ENCODE results near the gene SGO1. TPM values are rescaled to one million over a fixed set of nuclear protein-coding genes. Genes with fewer than 3 reads are reported as not detected.

SGO1 gene
- total and polyA plus RNA-seq, 10 donors = 1.9 to 5.7 (median 3.1) TPM

DNA sequence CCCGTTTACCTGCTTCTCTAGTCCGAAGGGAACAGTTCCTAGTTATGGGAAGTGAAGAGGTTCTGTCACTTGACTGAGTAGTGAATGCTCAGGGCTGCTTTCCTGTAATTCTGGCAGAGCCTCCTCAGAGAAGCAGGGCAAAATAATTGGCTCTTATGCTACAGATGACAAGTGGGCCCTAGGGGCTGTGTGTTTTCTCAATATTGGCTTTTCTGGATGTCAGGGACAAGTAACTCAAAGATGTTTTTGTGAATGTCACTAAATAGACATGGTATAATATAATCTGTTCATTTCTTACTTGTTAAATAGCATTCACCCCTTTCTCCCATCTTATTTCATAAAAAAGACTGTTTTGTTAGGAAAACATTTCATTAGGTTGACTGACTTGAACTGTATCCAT lies 40.1 kb downstream of the SGO1 start:
- no peak for DNase-seq
- no peak overlapping the region for H3K4me3 ChIP-seq
- H3K36me3 ChIP-seq = peaks cover 0 to 96% (median 38%) of the 10 kb centered on the region in 6 donors
- WGBS, 5 donors = 89 to 96% (median 94%) methylated on average over 2 of the region's 2 CpGs
- H3K27ac ChIP-seq = no peak overlapping the region
- TF ChIP-seq POLR2AphosphoS5 (IDR thresholded peaks at IDR 0.05) (no peak), POLR2A (IDR thresholded peaks at IDR 0.05) (no peak)
- TF ChIP-seq, protein P1, sequence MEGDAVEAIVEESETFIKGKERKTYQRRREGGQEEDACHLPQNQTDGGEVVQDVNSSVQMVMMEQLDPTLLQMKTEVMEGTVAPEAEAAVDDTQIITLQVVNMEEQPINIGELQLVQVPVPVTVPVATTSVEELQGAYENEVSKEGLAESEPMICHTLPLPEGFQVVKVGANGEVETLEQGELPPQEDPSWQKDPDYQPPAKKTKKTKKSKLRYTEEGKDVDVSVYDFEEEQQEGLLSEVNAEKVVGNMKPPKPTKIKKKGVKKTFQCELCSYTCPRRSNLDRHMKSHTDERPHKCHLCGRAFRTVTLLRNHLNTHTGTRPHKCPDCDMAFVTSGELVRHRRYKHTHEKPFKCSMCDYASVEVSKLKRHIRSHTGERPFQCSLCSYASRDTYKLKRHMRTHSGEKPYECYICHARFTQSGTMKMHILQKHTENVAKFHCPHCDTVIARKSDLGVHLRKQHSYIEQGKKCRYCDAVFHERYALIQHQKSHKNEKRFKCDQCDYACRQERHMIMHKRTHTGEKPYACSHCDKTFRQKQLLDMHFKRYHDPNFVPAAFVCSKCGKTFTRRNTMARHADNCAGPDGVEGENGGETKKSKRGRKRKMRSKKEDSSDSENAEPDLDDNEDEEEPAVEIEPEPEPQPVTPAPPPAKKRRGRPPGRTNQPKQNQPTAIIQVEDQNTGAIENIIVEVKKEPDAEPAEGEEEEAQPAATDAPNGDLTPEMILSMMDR (IDR thresholded peaks at IDR 0.05 in 8 of 11, conservative IDR thresholded peaks at IDR 0.05 in 3 of 11) = no peak
- no peaks in the 10 kb centered on the region for H3K4me1 ChIP-seq
- no peaks in the 10 kb centered on the region for H3K27me3 ChIP-seq (replicated peaks in 1 of 7)
- intact Hi-C loops (cut with DNase I; ENCODE audit: low total_unique reads) = no loop called here
- peaks cover 0 to 4% (median 0%) of the 10 kb centered on the region in 8 donors for H3K9me3 ChIP-seq

DNA sequence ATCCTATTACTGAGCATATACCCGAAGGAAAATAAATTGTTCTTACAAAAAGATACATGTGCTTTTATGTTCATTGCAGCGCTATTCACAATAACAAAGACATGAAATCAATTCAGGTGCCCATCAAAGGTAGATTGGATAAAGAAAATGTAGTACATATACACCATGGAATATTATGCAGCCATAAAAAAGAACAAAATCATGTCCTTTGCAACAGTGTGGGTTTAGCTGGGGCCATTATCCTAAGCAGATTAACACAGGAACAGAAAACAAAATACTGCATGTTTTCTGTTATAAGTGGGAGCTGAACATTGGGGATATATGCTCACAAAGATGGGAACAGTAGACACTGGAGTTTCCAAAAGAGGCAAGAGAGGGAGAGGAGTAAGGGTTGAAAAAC lies 42.5 kb downstream of the SGO1 start:
- Histone ChIP-seq H3K27me3 (replicated peaks in 1 of 7) (no peaks in the 10 kb centered on the region), H3K4me1 (no peaks in the 10 kb centered on the region), H3K9me3 (peaks cover 0 to 4% (median 0%) of the 10 kb centered on the region in 8 donors), H3K27ac (no peak overlapping the region), H3K36me3 (peaks cover 0 to 96% (median 40%) of the 10 kb centered on the region in 6 donors), H3K4me3 (no peak overlapping the region)
- intact Hi-C loops (cut with DNase I; ENCODE audit: low total_unique reads) = no loop called here
- WGBS, 5 donors = 97 to 98% (median 97%) methylated on average over 2 of the region's 2 CpGs
- DNase-seq = no peak
- TF ChIP-seq POLR2AphosphoS5 (IDR thresholded peaks at IDR 0.05) = no peak
- TF ChIP-seq POLR2A (IDR thresholded peaks at IDR 0.05) = no peak
- TF ChIP-seq, protein P1 (IDR thresholded peaks at IDR 0.05 in 8 of 11, conservative IDR thresholded peaks at IDR 0.05 in 3 of 11) = no peak

DNA sequence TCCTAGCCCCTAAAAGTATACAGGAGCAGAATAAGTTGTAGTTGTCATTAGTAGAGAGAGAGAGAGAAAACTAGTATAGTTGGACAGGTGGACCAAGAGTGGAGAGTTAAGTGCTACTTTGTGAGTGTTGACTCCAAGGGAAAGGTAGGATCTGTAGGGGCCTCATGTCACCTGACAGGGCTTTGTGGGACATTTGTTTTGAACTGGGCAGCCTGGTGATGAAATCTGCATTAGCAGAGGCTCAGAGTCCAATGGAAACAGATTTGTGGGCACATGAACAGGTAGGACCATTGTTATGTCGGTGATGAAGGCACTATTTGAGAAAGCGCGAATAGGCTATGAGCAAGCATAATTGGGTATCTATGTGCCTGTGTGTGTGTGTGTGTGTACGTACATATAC lies 43.5 kb downstream of the SGO1 start:
- intact Hi-C loops (cut with DNase I; ENCODE audit: low total_unique reads) = no loop called here
- Histone ChIP-seq H3K4me3 (no peak overlapping the region), H3K27ac (no peak overlapping the region), H3K4me1 (no peaks in the 10 kb centered on the region), H3K36me3 (peaks cover 0 to 96% (median 34%) of the 10 kb centered on the region in 6 donors), H3K27me3 (replicated peaks in 1 of 7) (no peaks in the 10 kb centered on the region), H3K9me3 (peaks cover 0 to 4% (median 0%) of the 10 kb centered on the region in 8 donors)
- TF ChIP-seq POLR2AphosphoS5 (IDR thresholded peaks at IDR 0.05) (no peak), POLR2A (IDR thresholded peaks at IDR 0.05) (no peak)
- TF ChIP-seq, protein P1 (IDR thresholded peaks at IDR 0.05 in 8 of 11, conservative IDR thresholded peaks at IDR 0.05 in 3 of 11) = no peak
- no peak for DNase-seq
- 95 to 99% (median 97%) methylated on average over 4 of the region's 4 CpGs for WGBS, 5 donors

DNA sequence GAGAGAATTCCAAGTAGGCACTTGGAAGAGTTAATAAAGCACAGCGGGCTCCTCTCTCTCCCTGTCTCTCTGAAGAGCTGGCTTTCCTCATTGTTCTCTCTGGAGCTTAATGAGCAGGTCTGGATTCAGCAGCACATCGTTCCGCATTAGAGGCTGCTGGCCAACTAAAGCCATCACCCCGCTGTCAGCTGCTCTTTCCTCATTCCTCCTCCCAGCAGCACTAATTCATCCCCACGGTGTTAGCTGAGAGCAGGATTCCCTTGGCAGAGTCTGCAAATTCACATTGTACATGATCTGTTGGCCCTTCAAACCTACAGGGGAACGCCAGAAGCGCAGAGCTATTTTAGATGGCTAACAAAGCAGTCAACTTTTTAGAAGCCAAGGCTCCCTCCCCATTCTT lies 44.2 kb downstream of the SGO1 start:
- Histone ChIP-seq H3K27me3 (replicated peaks in 1 of 7) (no peaks in the 10 kb centered on the region), H3K36me3 (peaks cover 0 to 96% (median 34%) of the 10 kb centered on the region in 6 donors), H3K27ac (no peak overlapping the region), H3K9me3 (peaks cover 0 to 4% (median 0%) of the 10 kb centered on the region in 8 donors), H3K4me3 (no peak overlapping the region), H3K4me1 (no peaks in the 10 kb centered on the region)
- intact Hi-C loops (cut with DNase I; ENCODE audit: low total_unique reads) = no loop called here
- DNase-seq = no peak
- TF ChIP-seq POLR2A (IDR thresholded peaks at IDR 0.05) = no peak
- TF ChIP-seq POLR2AphosphoS5 (IDR thresholded peaks at IDR 0.05) = no peak
- TF ChIP-seq, protein P1 (IDR thresholded peaks at IDR 0.05 in 8 of 11, conservative IDR thresholded peaks at IDR 0.05 in 3 of 11) = no peak
- WGBS, 5 donors = 82 to 92% (median 88%) methylated on average over 7 of the region's 7 CpGs
